OCI-M2 (cell line): Measurements from ENCODE around the gene VGLL3.

Experiments
- DNase-seq: peaks from one replicate; lab custom pipeline; 2025; ENCODE audit not compliant: unreplicated experiment; lab: John Stamatoyannopoulos, UW

Gene VGLL3

DNA sequence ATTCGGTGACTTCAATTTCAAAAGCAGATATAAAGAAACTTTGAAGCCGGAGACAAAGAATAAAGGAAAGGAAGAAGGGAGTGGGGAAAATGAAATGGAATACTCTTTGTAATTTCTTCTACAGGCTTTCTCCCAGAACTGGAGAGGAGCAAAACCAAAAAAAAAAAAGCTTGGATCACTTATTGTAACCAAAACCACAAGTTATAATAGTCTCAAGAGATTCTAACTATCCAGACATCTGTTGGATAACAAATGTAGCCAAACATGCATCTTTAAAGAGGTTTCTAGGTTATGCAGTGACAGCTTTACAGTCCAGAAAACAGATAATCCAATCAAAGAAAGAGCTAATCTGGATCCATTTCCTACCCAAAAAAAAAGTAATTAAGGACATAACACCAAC, 36.2 kb downstream of the VGLL3 start:
- DNase-seq, result no peak

DNA sequence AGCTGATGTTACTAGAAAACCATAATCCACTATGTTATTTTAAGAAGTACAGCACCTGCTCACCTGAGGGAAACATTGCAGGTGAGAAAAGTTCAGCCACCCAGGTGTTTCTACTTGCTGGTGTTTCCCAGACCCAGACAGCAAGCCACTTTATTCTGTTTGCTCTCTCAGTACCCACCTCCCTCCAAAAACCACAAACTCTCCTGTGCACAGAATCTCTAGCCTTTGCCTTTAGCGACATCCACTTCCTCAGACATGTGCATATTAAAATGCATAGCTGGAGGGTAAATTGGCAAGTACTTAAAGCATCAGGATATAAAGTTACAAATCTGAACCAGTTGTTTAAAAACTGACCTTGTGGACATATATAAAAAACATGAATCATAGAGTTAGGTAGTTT, 36.7 kb downstream of the VGLL3 start:
- DNase-seq, result no peak

DNA sequence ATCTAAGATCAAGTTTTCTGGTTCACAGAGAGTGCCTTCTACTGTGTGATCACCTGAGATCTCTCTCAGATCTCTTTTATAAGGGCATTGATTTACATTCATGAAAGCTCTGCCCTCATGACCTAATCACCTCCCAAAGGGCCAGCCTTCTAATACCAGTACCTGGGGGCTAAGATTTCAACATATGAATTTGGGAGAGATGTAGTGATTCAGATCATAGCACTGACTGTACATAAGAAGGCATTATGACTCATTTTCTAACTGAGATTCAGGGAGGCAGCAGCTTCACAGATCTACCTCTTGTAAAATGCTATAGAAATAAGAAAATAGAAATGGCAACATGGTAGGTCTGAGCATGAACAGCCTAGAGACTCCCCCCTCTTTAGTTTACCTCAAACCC, 39.6 kb downstream of the VGLL3 start:
- DNase-seq, result no peak

DNA sequence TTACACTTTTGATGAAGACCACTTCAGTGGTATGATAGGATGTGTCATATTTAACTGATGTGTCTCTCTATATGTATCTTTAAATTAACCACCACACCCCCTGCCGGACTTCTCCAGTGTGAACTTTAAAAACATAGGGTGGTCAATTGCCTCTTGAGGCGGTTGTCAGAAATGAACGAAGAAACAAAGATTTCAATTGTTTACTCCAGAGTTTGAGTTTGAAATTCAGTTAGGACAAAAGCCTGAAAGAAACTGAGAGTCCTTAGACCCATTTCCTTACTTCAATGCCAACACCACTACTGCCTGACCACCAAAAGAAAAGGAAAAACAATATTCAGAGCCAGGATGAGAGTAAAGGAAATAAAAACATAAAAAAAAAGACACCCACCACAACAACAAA, 40.2 kb downstream of the VGLL3 start:
- DNase-seq, result no peak

DNA sequence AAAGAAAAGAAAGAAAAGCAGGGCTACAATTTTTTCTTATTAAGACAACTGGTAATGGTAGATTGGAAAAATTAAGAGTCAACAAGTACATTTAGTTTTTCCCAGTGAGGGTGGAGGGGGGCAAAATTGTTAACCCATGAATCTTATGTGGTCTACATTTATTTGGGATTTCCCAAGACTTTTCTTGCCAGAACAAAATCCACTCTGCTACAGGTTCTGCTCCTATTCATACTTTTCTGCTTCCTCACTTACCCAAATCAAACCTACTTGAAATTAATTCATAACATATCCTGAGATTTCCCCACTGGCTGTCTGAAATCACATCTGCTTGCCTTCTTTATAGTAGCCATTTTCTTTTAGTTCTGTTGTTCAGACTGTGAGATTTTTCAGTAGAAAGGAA, 41.1 kb downstream of the VGLL3 start:
- DNase-seq, result no peak

DNA sequence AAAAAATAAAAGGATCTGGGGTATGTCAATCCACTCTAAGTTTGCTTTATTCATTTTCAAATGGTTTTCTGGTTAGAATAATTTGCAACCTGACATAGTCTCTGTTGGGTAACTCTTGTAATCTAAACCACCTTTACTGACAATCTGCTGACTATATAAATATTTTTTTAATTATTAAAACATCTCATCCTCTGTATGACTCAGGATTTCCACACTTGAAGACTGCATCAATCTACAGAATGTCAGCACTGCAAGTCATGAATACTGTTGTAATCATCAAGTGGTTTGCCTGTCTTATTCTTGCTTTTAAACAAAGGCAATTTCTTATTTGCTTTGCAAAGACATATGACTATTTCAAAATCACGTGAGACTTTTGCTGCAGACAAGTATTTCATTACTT, 42.1 kb downstream of the VGLL3 start:
- no peak for DNase-seq

DNA sequence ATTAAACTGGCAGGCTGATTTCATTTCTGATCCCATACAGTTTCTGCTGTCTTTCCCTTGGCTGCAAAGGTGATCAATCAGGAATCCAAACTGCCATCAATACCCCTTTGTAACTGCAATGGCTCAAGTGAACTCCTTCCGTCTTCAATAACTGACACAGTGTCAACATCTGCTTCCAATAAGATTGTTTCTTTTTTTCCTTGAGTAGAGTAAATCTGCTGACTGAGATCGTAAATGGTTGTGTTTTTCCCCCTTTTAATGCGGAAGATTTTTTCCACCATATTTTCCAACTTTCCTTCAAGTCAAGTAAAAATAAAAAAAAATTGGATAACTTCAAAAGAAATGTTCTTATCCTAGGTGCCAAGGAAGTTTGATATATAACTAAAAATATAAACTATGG, 48.7 kb downstream of the VGLL3 start:
- DNase-seq, result no peak

DNA sequence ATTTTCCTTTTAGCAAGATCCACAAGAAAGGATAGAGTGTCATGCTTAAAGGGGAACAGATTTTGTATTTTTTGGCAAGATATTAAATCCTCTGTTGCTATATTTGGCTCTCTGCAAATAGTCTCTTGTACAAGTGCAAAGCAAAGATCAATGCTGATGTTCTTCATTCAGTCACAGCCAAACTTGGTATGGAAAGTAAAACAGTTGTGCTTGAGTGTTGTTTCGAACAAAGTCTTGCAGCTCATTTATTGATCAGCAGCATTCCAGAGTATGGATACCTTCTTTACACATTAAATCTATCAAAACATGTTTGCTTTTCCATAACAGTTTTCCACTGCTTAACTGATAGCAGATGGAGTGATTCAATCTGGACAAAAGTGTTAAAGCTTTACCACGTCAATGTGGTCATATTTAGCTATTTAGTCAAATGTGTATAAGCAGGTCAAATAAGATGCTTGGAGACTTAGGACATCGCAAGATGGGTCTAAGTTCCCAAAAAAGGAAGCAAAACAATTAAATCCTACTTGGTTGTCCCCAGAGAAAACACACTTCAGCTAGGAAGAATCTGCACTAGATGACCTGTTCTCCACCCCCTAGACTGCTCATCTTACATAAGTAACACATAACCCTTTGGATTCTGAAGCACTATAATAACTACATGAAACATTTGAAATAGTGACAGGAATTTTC, 52.4 kb downstream of the VGLL3 start:
- DNase-seq, result no peak

DNA sequence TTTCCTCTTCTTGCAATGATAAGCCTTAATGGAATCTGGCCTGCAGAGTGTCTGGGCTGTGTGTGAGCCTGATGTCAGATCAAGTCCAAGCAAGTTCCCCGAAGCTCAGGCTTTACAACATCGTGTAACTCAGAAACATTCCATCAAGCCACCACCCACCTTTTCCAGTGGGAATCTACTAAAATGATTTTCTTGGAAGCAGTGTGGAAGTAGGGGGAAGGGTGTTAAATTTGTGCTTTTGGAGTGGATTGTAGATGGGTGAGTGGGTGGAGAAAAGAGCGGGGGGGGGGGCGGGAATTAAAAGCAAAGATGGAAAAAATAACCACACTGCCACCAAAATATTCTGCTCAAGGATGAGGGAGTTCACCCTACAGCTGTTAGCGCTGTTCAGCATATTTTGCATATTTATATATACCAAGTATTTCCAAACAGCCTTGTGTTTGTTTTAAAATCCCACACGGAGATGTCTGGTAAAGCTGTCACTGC, 53.6 kb downstream of the VGLL3 start:
- no peak for DNase-seq

DNA sequence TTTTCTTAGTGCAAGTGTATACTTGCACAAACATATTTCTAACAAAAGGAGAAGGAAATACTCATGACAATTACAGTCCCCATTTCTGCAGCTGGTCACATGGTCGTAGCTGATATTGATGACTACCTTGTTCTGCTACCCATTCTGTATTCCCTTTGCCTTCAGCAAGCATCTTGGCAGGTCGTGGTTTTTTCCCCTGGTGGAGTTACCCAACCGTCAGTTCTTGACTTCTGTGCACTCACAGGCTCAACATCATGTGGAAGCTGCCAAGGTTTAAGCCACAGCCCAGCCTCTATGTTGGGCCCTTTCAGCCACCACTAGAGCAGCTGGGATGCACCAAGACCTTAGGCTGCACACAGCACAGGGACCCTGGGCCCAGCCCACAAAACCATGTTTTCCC, 56.1 kb downstream of the VGLL3 start:
- no peak for DNase-seq

DNA sequence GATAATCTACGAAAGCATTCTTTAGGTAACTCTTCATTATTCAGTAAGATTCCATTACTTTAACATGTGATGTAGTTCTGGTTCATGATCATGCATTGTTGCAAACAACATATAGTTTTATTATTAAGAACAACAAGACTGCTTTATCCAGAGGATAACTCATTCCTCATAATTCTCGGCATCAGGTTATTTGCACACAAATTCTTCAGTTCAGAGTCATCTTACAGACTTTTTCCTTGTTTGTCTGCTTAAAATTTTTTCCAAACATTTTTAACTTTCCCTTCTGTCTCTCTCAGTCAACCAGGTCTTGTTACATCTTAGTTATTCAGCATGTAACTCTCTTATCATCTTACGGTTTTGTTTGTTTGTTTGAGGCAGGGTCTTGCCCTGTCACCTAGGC, 60.1 kb downstream of the VGLL3 start:
- DNase-seq, result no peak

DNA sequence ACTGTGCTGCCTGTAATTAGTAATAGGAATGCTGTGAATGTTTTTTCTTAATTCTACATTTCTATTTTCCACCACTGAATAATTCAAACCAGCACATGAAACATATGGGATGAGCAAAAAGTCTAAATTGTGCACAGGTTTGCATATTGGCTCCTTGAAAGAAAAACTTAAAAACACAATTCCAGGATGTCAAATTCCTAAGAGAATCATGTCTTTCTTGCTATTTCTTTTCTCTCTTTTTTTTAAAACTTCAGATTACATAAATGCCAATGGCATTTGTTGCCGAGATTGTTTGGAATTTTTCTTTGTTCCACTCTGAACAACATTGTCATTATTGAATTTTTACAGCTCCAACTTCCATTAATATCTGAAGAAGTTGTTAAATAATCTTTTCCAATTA, 60.8 kb downstream of the VGLL3 start:
- DNase-seq, result no peak

DNA sequence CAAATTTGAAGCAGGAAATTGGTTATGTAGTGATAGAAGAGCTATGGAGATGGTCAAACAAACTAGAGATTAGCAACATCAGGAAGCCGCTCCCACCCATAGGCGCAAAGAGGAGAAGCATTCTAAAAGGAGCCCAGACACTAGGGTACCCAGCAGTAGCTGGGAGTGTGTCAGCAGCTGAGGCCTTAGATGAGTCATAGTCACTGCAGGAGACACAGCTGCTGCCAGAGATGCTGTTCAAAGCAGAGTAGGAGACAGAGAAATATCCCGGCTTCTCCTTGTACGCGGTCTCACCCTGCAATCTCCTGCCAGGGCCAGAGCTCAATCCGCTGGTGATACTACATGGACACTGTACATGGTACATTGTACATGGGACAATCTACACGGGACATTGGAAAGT, 61.9 kb downstream of the VGLL3 start:
- DNase-seq, result no peak

DNA sequence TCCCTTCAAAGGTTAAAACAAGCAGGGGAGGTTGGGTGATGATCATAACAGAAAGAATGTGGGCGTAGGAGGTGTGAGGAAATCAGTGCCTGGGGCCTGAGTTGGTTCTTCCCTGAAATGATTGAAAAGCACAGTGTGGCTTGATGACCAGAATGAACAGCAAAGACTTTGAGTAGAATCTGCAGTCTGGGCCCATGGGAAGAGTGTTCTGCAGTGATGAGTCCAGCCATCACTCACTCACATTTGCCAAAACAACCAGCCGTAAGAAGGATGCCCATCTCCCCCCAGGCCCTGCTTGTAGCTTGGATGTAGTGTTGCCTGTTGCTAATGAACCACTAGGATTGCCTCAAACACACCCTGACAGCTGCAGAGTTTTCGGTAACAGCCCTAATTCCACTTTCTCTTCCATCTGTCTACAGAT, 67.9 kb downstream of the VGLL3 start:
- no peak for DNase-seq

DNA sequence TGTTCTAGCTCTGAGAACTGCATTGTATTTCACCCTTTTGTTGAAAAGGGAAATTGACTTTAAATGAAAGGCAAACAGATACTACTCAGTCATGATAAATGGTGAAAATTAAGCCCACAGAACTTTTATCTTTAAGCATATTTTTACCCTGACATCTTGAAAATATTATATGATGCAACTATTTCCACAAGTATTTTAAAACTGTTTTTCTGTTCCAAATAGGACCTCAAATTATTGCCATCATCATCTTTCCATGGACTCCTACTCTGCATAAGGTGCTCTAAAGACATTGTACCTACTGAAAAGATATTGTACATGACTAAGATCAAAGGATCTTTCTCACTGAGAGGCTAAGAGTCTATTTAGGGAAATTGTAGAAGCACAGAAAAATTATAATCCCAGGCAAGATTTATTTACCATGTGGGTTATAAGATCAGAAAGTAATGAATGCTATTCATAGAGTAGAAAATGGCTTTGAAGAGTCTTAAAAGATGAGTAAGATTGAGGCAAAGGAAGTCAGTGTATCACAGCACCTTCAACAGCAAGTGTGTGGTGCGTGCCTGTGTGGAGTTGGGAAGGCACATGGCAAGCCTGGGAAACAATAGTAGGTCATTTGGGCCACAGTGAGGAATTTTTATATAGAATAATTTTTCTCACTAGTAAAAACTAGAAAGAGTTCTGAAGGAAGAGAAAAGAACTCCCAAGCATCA, 68.8 kb downstream of the VGLL3 start:
- no peak for DNase-seq

DNA sequence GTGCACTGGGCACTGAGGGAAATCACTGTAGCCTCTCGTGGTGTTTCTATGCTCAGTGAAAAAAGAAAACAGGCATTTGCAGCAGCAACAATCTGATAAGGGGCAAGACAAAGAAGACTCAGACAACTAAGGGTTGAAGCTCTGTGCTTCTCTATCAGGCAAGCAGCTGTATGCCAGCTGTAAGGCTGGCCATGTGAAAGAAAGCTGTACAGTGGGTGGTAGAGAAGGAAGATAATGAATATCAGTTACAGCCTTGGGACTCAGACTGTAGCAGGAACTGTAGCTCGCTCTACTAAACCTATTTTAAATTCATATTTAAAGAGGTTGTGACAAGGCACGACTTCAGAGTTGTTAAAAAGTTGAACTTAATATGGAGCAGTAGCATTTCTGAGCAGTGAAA, 76.3 kb downstream of the VGLL3 start:
- no peak for DNase-seq

DNA sequence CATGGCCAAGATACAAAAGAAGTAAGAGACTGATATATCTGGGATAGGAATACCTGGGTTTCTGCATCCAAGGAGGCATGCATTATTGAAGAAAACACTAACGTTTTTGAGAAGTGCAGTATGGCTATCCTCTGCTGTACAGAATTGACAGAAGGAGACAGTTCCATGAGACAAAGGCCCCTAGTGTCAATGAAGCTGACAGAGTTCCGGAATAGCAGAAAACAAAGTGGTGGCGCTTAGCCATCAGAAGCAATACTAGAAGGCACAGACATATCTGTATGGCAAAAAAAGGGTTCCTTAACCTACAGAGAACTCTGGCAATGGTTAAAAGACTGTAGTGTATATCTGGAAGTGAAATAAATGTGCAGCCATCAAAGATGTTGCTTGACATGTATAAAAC, 77.8 kb downstream of the VGLL3 start:
- DNase-seq, result no peak

DNA sequence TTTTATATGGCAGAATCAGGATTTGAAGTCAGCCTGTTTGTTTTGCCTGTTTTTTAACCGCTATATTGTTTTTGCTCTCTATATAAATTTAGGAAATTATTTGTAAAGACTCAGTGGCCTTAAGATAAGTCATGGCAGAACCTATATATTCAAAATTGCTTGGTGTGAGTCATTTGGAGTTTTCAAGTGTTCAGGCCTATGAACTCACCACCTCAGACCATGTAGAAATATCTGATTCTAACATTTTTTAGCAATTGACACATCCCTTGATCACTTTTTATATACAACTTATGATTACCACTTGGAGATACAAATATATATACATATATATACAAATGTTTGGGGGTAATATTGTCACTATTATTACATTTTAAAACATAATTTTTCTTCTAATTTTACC, 95.7 kb downstream of the VGLL3 start:
- no peak for DNase-seq

DNA sequence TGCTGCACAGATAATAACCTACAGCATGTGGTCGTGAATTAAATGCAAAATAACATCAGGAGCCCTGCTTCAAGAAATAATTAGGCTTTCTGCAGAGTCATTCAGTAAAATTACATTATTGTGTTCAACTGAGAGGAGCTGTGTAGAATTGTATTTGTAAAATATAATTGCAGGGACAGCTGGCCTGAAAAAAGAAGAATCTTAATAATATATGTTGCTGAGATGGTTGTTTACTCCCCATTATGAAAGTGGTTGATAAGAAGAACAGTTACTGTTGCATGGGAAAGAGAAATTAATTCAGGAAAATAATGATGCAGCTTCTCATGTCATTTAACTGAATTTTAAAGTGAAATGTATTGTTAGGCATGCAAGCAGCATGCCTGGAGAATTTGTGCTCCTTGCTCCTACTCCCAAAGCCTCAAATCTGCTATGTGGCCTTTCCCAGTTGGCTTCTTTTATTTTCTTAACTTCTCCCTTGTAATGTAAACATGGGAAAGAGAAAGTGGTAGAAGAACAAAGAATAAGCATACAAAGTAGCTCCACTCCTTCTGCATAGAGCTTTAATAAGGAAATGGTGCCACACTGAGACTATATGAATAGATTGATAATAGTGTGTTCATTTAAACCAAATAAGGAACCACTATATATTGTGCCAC, 100.1 kb downstream of the VGLL3 start:
- no peak for DNase-seq
